GM18519 (cell line): ENCODE data around the gene DYSF.

Source experiments
- ATAC-seq: cut with Tn5 transposase; IDR thresholded peaks from one replicate; pipeline ENCODE4 v1.9.1; 2021; ENCODE audit warnings: mild to moderate bottlenecking, moderate library complexity; ENCODE audit not compliant: unreplicated experiment, low FRiP score

DYSF gene

GRCh38 chr2:71596011-71596410, 142.7 kb downstream of the DYSF start:
- ATAC-seq = no peak

GRCh38 chr2:71597756-71598155, 144.4 kb downstream of the DYSF start:
- ATAC-seq = no peak

GRCh38 chr2:71598526-71598925, 145.2 kb downstream of the DYSF start:
- ATAC-seq = no peak

- ATAC-seq = no peak
These were observed 145.7 kb downstream of the DYSF start for GRCh38 chr2:71599038-71599437.

- ATAC-seq = no peak
These were observed 146.4 kb downstream of the DYSF start for GRCh38 chr2:71599646-71600236.

- ATAC-seq = no peak
These were observed 147.2 kb downstream of the DYSF start for GRCh38 chr2:71600555-71600954.

GRCh38 chr2:71601136-71602114, 148.1 kb downstream of the DYSF start:
- ATAC-seq = no peak

- ATAC-seq = no peak
These were observed 148.7 kb downstream of the DYSF start for GRCh38 chr2:71602115-71602495.

- no peak for ATAC-seq
These were observed 149.2 kb downstream of the DYSF start for GRCh38 chr2:71602581-71602980.

- ATAC-seq = no peak
These were observed 150.0 kb downstream of the DYSF start for GRCh38 chr2:71603311-71603811.

- ATAC-seq = no peak
These were observed 150.7 kb downstream of the DYSF start for GRCh38 chr2:71603851-71604725.

- ATAC-seq = no peak
These were observed 151.4 kb downstream of the DYSF start for GRCh38 chr2:71604726-71605120.

- no peak for ATAC-seq
These were observed 151.8 kb downstream of the DYSF start for GRCh38 chr2:71605173-71605641.

GRCh38 chr2:71605781-71606241, 152.4 kb downstream of the DYSF start:
- ATAC-seq = no peak

GRCh38 chr2:71606244-71606643, 152.9 kb downstream of the DYSF start:
- ATAC-seq = no peak

- ATAC-seq = no peak
These were observed 154.0 kb downstream of the DYSF start for GRCh38 chr2:71607151-71607889.

GRCh38 chr2:71608034-71608433, 154.7 kb downstream of the DYSF start:
- ATAC-seq = no peak

GRCh38 chr2:71608441-71608840, 155.1 kb downstream of the DYSF start:
- no peak for ATAC-seq

- ATAC-seq = no peak
These were observed 155.7 kb downstream of the DYSF start for GRCh38 chr2:71609029-71609428.

- no peak for ATAC-seq
These were observed 156.1 kb downstream of the DYSF start for GRCh38 chr2:71609441-71609840.
